Fibroblast of the aortic adventitia (primary cell): ENCODE measurements around the gene REL. TPM values are rescaled to one million over a fixed set of nuclear protein-coding genes. Genes with fewer than 3 reads are reported as not detected.

ENCODE experiments used
- DNase-seq: peaks from one replicate; pipeline ENCODE4 v3.0.0-alpha.2; 2010; ENCODE audit warnings: low read depth
- H3K4me3 ChIP-seq: 2 replicates; pipeline ENCODE4 v1.5.1; 2011; ENCODE audit warnings: low read depth, mild to moderate bottlenecking, control low read depth, low read length, moderate library complexity
- CTCF ChIP-seq: IDR thresholded peaks from 2 replicates; pipeline ENCODE4 v1.5.1; 2011; ENCODE audit warnings: mild to moderate bottlenecking, low read length, control low read depth, inconsistent platforms; ENCODE audit not compliant: insufficient read depth
- total RNA-seq: library from RNA; depleted of rRNA; stranded (reverse); fragments of >200 nt; gene quantifications from 2 replicates; pipeline ENCODE4 v1.2.3, GENCODE V29; 2012; ENCODE audit warnings: low replicate concordance

Gene REL
- total RNA-seq, 1 donor: 7.4 TPM

- H3K4me3 ChIP-seq: no peak overlapping the region
- TF ChIP-seq CTCF: no peak
- no peak for DNase-seq
Measured at GRCh38 chr2:60839126-60839813, 42.1 kb upstream of the REL start.

GRCh38 chr2:60840880-60841279, 40.5 kb upstream of the REL start:
- TF ChIP-seq CTCF: no peak
- no peak for DNase-seq
- no peak overlapping the region for H3K4me3 ChIP-seq

GRCh38 chr2:60843006-60843405, 38.4 kb upstream of the REL start:
- no peak overlapping the region for H3K4me3 ChIP-seq
- no peak for TF ChIP-seq CTCF
- no peak for DNase-seq

- no peak for DNase-seq
- no peak for TF ChIP-seq CTCF
- no peak overlapping the region for H3K4me3 ChIP-seq
Measured at GRCh38 chr2:60844105-60844504, 37.3 kb upstream of the REL start.

- no peak for TF ChIP-seq CTCF
- H3K4me3 ChIP-seq: no peak overlapping the region
- DNase-seq: no peak
Measured at GRCh38 chr2:60847854-60848253, 33.5 kb upstream of the REL start.

GRCh38 chr2:60849187-60849586, 32.2 kb upstream of the REL start:
- no peak for TF ChIP-seq CTCF
- peak; percentile 19 for DNase-seq
- no peak overlapping the region for H3K4me3 ChIP-seq
